ENCODE results near the gene TMEM40. TPM values are rescaled to one million over a fixed set of nuclear protein-coding genes. Genes with fewer than 3 reads are reported as not detected.

TMEM40 gene
- total RNA-seq, 1 experiment from 2014 or later, result not detected

- H2BK15ac ChIP-seq (ENCODE audit: low read depth, low read length), result no peak overlapping the region
- H3K4me1 Mint-ChIP-seq, result peaks cover 23 to 26% of the 10 kb centered on the region in 2 experiments
These were observed 23.2 kb upstream of the TMEM40 start for GRCh38 chr3:12782172-12782815.

More at GRCh38 chr3:12782172-12782815, 23.2 kb upstream of the TMEM40 start:
- Histone ChIP-seq H3K23me2 (ENCODE audit: insufficient read length, low read depth, low read length, poor library complexity, severe bottlenecking) (no peaks in the 10 kb centered on the region), H2BK20ac (ENCODE audit: low read depth, low read length, poor library complexity, severe bottlenecking) (no peak overlapping the region), H3K4ac (ENCODE audit: low read depth, low read length) (no peak overlapping the region), H2BK5ac (ENCODE audit: insufficient read length, low read length) (no peak overlapping the region), H3K18ac (ENCODE audit: insufficient read length, low read depth, low read length) (no peak overlapping the region), H4K91ac (ENCODE audit: insufficient read length, low read depth, low read length) (no peak overlapping the region), H3K4me2 (ENCODE audit: insufficient read depth, insufficient read length, low read length) (no peak overlapping the region), H3K56ac (ENCODE audit: insufficient read length, low read depth, low read length) (no peak overlapping the region), H3K79me2 (ENCODE audit: insufficient read depth, low read length) (no peaks in the 10 kb centered on the region), H2BK12ac (ENCODE audit: insufficient read length, low read depth, low read length) (no peak overlapping the region), H4K20me1 (ENCODE audit: control insufficient read depth, insufficient read depth, insufficient read length) (no peaks in the 10 kb centered on the region), H3K27me3 (ENCODE audit: insufficient read depth, low read length) (no peaks in the 10 kb centered on the region), H2AFZ (ENCODE audit: low read length) (no peak overlapping the region), H3K4me1 (ENCODE audit: insufficient read depth, low read length) (peaks cover 2% of the 10 kb centered on the region; the same call in 1 of the 2 replicates), H3K79me1 (ENCODE audit: insufficient read depth, low read depth, low read length, poor library complexity, severe bottlenecking) (no peaks in the 10 kb centered on the region), H4K8ac (replicated peaks; ENCODE audit: insufficient read length, low read depth, low read length) (no peak overlapping the region), H3K9ac (ENCODE audit: extremely low read depth, insufficient read length, low read length) (no peak overlapping the region), H2AK5ac (ENCODE audit: insufficient read length, low read length) (no peak overlapping the region), H3K14ac (ENCODE audit: insufficient read depth, low read length) (no peak overlapping the region), H3K23ac (ENCODE audit: insufficient read length, low read depth, low read length) (no peak overlapping the region), H3T11ph (ENCODE audit: low read length) (no peak overlapping the region), H3K9me3 (ENCODE audit: control insufficient read depth, low read depth, low read length) (no peaks in the 10 kb centered on the region), H3K27ac (ENCODE audit: insufficient read length, low read depth, low read length) (no peak overlapping the region), H4K5ac (ENCODE audit: insufficient read length, low read depth, low read length) (no peak overlapping the region), H2BK120ac (ENCODE audit: low read depth, low read length, poor library complexity, severe bottlenecking) (no peak overlapping the region)
- Mint-ChIP-seq H3K27ac (peak overlapping the region in 1 of 3 experiments; percentile 14; a peak in 1 of 7 replicates), H3K36me3 (ENCODE audit: insufficient read depth in 1 of 3, low read depth in 3 of 3) (no peaks in the 10 kb centered on the region; a peak in 1 of 7 replicates), H3K9me3 (no peaks in the 10 kb centered on the region; a peak in 2 of 5 replicates), H3K4me3 (no peak overlapping the region), H3K27me3 (ENCODE audit: low read depth) (no peaks in the 10 kb centered on the region)
- TF ChIP-seq CTCF (conservative IDR thresholded peaks at IDR 0.05), result no peak
- peak; percentile 61 for DNase-seq
- no CpG with 5 or more reads among the region's 6 CpGs for WGBS (ENCODE audit: extremely low coverage, insufficient read length, low lambda C conversion rate)

Measured in H9 (cell line).